Measurements from ENCODE around the gene RIPOR1. TPM values are rescaled to one million over a fixed set of nuclear protein-coding genes. Genes with fewer than 3 reads are reported as not detected.

The RIPOR1 gene
- total RNA-seq, 2 experiments from 2014 or later = 18.9 to 24.1 TPM

DNA sequence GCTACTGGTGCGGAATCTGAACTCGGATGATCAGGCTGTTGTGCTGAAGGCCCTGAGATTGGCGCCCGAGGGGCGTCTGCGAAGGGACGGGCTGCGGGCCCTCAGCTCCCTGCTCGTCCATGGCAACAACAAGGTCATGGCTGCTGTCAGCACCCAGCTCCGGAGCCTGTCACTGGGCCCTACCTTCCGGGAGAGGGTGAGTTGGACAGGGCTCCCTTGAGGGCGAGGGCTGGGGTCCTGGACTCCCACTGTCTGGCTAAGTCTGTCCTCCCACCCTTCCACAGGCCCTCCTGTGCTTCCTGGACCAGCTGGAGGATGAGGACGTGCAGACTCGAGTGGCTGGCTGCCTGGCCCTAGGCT is 17.0 kb downstream of the RIPOR1 start:
- no peaks in the 10 kb centered on the region for H3K27me3 Mint-ChIP-seq
- H3K4me3 Mint-ChIP-seq = no peak overlapping the region
- no peak overlapping the region for H3K27ac Mint-ChIP-seq
- H3K4me1 Mint-ChIP-seq = peaks cover 33% of the 10 kb centered on the region
- ChIA-PET POLR2A (interaction anchor here (1.5 kb wide), 1 partner anchor 18 kb away, joined by 4 read pairs; no protein-coding TSS in a partner anchor), CTCF (interaction anchor here (0.8 to 4.8 kb wide), 6 partner anchors 8 to 123 kb away, joined by 3 to 86 read pairs (median 29); partner anchors contain the start of genes CARMIL2 and CTCF)
- no peak for DNase-seq
- H3K9me3 Mint-ChIP-seq (ENCODE audit: low read depth) = no peaks in the 10 kb centered on the region
- intact Hi-C loops (cut with DNase I, micrococcal nuclease) = loop anchor here (2.0 to 5.0 kb wide), 3 partner anchors 17 to 121 kb away; partner anchors contain the start of genes ACD (in 1 of the 2), C16orf86 (in 1 of the 2), CTCF (in 1 of the 2) and ENKD1 (in 1 of the 2)
- H3K36me3 Mint-ChIP-seq (ENCODE audit: low read depth) = peaks cover 11% of the 10 kb centered on the region
- no peak for ATAC-seq

DNA sequence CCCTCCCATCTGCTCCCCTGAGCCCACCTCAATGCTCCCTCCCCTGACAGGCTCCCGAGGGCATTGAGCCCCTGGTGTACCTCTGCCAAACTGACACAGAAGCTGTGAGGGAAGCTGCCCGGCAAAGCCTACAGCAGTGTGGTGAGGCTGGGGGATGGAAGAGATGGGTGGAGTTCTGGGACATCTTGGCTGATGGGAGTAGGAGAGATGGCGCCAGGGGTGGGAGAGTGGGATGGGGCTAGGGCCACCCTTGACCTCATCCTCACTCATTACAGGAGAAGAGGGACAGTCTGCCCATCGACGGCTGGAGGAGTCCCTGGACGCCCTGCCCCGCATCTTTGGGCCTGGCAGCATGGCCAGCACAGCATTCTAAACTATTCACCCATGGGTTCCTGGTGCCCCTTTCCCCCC is 17.5 kb downstream of the RIPOR1 start:
- Mint-ChIP-seq H3K9me3 (ENCODE audit: low read depth) (no peaks in the 10 kb centered on the region), H3K4me1 (peaks cover 33% of the 10 kb centered on the region), H3K27ac (no peak overlapping the region), H3K27me3 (no peaks in the 10 kb centered on the region), H3K4me3 (no peak overlapping the region), H3K36me3 (ENCODE audit: low read depth) (peaks cover 11% of the 10 kb centered on the region)
- intact Hi-C loops (cut with DNase I, micrococcal nuclease) = loop anchor here (2.0 to 5.0 kb wide), 3 partner anchors 17 to 121 kb away; partner anchors contain the start of genes ACD (in 1 of the 2), C16orf86 (in 1 of the 2), CTCF (in 1 of the 2) and ENKD1 (in 1 of the 2)
- DNase-seq (no peak), ATAC-seq (no peak)
- POLR2A ChIA-PET = no interaction called here
- CTCF ChIA-PET = interaction anchor here (0.8 to 4.8 kb wide), 8 partner anchors 9 to 122 kb away, joined by 3 to 86 read pairs (median 28); partner anchors contain the start of genes ACD, CARMIL2 and CTCF

DNA sequence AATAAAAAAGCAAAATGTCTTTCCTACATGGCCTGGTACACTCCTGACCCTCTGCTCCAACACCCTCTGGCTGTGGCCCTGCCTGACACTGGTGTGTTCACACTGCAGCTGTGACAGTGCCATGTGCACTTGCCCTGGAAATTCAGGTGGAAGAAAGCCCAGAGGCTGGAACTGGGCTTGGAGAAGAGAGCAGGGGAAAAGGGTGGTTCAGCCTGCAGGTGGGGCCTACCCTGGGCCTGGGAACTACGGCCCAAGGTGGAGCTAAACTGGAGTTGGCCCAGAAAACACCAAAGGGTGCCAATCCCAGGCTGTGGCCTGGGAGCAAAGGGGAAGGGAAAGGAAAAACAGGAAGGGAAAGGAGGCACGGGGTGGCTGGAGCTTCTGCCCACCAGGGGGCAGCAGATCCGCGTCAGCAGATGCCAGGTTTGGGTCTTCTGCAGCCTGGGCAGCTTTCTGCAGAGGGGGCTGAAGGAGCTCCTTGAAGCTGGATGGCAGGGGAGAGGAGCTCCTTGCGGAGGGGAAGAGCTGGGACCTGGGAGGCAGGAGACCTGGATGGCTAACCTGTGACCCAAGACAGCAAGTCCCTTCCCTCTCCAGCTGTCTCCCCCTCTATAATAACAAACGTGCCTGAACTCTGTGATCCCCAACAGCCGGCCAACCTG is 18.3 kb downstream of the RIPOR1 start:
- intact Hi-C loops (cut with DNase I, micrococcal nuclease) = loop anchor here (1.0 to 5.0 kb wide), 5 partner anchors 15 to 120 kb away; partner anchors contain the start of genes CTCF (in 2 of the 2), ACD (in 1 of the 2), C16orf86 (in 1 of the 2) and ENKD1 (in 1 of the 2)
- Mint-ChIP-seq H3K4me1 (peaks cover 35% of the 10 kb centered on the region), H3K27me3 (no peaks in the 10 kb centered on the region), H3K36me3 (ENCODE audit: low read depth) (peaks cover 11% of the 10 kb centered on the region), H3K9me3 (ENCODE audit: low read depth) (no peaks in the 10 kb centered on the region), H3K27ac (peak overlapping the region; percentile 89), H3K4me3 (no peak overlapping the region)
- ChIA-PET CTCF (interaction anchor here (0.5 to 4.8 kb wide), 46 partner anchors 9 to 563 kb away, joined by 3 to 86 read pairs (median 5); partner anchors contain the start of genes ACD, ATP6V0D1, C16orf86 and CARMIL2), POLR2A (interaction anchor here (0.6 to 2.5 kb wide), 4 partner anchors 9 to 924 kb away, joined by 3 to 17 read pairs (median 4); partner anchors contain the start of genes CARMIL2 and CTCF)
- ATAC-seq (peak; percentile 63), DNase-seq (peak; percentile 86)

DNA sequence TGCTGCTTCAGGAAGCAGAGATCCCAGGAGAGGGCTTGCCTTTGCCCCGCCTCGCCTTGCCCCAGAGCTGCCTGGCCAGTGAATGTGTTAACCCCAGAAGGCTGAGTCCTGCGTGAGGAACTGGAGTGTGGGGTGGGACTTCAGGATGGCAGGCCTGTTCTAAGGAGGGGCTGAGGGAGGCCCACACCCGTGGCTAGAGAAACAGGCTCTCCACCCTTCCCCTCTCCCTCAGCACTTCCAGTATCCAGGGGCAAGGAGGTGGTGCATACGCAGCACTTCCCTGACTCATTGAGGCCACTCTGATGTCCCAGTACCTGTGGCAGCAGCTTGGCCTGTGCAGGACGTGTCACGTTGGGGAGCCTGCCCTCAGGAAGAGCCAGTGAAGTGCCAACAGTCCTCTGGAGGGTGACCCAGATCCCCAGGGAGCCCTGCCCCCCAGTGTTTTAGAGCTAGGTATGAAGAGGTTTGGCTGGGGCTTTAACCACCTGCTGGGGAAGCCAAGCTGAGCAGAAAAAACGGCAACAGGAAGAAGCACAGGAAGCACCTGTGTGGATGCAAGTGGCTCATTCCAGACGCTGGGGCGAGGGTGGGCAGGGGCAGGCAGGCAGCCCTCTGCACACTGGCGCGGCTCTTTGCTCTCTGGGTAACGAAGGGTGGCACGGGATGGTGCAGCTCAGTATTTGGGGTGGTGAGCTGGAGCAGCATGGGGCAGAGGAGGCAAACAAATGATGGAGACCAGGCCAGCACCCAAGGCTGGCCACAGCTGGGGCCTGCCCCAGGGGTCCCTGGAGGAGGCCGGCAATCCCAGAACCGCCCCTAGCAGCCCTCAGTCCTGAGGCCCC is 19.0 kb downstream of the RIPOR1 start:
- DNase-seq = no peak
- H3K9me3 Mint-ChIP-seq (ENCODE audit: low read depth) = no peaks in the 10 kb centered on the region
- ChIA-PET CTCF (interaction anchor here (0.5 to 4.8 kb wide), 47 partner anchors 8 to 564 kb away, joined by 3 to 86 read pairs (median 5); partner anchors contain the start of genes ACD, ATP6V0D1, C16orf86 and CARMIL2), POLR2A (interaction anchor here (0.6 to 2.5 kb wide), 4 partner anchors 8 to 923 kb away, joined by 3 to 17 read pairs (median 4); partner anchors contain the start of genes CARMIL2 and CTCF)
- peaks cover 34% of the 10 kb centered on the region for H3K4me1 Mint-ChIP-seq
- no peaks in the 10 kb centered on the region for H3K27me3 Mint-ChIP-seq
- intact Hi-C loops (cut with DNase I, micrococcal nuclease) = loop anchor here (1.0 to 5.0 kb wide), 5 partner anchors 15 to 119 kb away; partner anchors contain the start of genes CTCF (in 2 of the 2), ACD (in 1 of the 2), C16orf86 (in 1 of the 2) and ENKD1 (in 1 of the 2)
- peak overlapping the region; percentile 89 for H3K27ac Mint-ChIP-seq
- H3K36me3 Mint-ChIP-seq (ENCODE audit: low read depth) = peaks cover 6% of the 10 kb centered on the region
- H3K4me3 Mint-ChIP-seq = no peak overlapping the region
- peak; percentile 35 for ATAC-seq

DNA sequence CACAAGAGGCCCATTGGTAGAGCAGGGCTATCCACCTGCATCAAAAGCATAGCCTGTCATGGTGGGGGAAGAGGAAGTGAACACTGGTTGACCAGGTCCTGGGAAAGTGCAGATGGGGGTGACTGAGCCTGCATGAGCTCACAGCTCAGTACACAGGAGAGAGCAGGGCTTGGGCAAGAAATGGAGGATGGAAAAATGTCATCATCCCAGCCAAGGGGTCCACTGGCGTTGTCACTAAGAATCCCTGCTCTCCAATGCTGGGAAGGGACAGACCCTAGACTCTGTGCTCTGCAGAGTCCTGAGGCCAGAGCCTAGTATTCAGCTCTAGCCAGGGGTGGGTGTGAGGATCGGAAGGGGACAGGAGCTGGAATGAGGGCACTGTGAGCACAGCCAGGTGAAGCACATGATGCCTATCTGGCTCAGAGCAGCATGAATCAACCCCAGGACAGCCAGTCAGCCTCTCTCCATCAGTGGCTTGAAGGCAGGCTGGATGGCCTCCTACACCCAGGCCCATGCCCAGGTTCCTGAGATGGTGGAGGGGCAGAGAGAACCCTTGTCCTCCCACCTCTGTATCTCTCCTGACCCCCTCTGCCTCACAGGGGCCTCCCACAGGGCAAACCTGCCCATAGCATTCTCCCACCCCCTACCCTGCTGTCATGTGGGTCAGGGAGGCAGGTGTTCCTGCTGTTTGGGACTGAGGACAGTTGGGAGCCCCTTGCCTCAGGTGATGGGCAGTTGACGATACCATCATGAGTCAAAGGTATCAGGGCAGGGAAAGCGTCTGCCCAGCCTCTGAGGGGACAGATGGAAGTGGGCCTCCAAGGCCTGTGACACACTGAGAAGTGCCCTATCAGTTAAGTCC is 19.9 kb downstream of the RIPOR1 start:
- DNase-seq (no peak), ATAC-seq (peak; percentile 33)
- ChIA-PET CTCF (interaction anchor here (1.0 to 4.8 kb wide), 19 partner anchors 7 to 119 kb away, joined by 3 to 86 read pairs (median 13); partner anchors contain the start of genes ATP6V0D1, C16orf86, CARMIL2 and CTCF), POLR2A (interaction anchor here (2.5 kb wide), 1 partner anchor 14 kb away, joined by 17 read pairs; the partner anchor contains the start of gene CTCF)
- Mint-ChIP-seq H3K4me1 (peaks cover 34% of the 10 kb centered on the region), H3K27ac (peak overlapping the region; percentile 89), H3K4me3 (no peak overlapping the region), H3K27me3 (no peaks in the 10 kb centered on the region), H3K36me3 (ENCODE audit: low read depth) (peaks cover 6% of the 10 kb centered on the region), H3K9me3 (ENCODE audit: low read depth) (no peaks in the 10 kb centered on the region)
- intact Hi-C loops (cut with DNase I, micrococcal nuclease) = loop anchor here in 1 of 2 experiments (5.0 kb wide), 1 partner anchor 114 kb away; the partner anchor contains the start of genes ACD and PARD6A

DNA sequence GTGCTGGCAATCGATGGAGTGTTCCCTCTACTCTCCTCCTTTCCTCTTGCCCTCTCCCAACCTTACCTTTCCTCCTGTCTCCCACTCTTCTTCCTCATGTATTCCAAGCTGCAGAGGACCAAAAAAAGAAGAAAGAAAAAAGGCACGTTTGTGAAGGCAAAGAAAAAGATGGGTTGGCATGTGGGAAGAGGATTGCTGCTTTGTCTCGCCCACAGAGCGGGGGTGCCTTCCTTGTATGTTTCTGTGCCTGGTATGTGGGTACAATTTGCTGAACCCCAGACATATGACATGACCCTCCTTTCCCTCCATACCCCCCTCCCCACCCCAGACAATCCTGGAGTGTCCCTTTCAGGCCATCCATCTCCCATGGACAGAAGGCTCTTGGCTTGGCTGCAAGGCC is 20.6 kb downstream of the RIPOR1 start:
- DNase-seq = no peak
- H3K4me3 Mint-ChIP-seq = no peak overlapping the region
- H3K27me3 Mint-ChIP-seq = no peaks in the 10 kb centered on the region
- peaks cover 37% of the 10 kb centered on the region for H3K4me1 Mint-ChIP-seq
- H3K9me3 Mint-ChIP-seq (ENCODE audit: low read depth) = no peaks in the 10 kb centered on the region
- intact Hi-C loops (cut with DNase I, micrococcal nuclease) = loop anchor here in 1 of 2 experiments (5.0 kb wide), 1 partner anchor 113 kb away; the partner anchor contains the start of genes ACD and PARD6A
- H3K36me3 Mint-ChIP-seq (ENCODE audit: low read depth) = peaks cover 6% of the 10 kb centered on the region
- ATAC-seq = no peak
- ChIA-PET POLR2A (no interaction called here), CTCF (interaction anchor here (0.5 to 1.0 kb wide), 3 partner anchors 95 to 229 kb away, joined by 3 to 4 read pairs (median 3); partner anchors contain the start of gene CARMIL2)
- H3K27ac Mint-ChIP-seq = peak overlapping the region; percentile 51

DNA sequence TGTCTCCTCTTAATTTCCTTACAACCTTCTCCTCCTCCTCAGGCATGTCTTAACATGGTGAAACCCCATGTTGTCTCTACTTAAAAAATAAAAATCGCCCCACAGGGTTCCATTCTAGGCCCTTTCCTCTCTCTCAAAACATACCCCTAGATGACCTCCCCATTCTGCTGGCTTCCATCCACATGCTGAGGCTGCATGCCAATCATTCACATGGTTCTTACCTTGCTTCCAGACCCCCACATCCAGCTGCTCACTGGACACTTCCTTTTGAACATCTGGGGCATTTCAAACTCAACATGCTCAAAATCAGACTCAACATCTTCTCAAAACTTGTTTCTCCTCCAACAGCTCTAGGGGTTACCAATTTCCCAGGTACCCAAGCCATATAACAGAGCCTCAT is 21.3 kb downstream of the RIPOR1 start:
- CTCF ChIA-PET = interaction anchor here (0.6 to 1.0 kb wide), 2 partner anchors 95 to 229 kb away, joined by 3 to 4 read pairs; partner anchors contain the start of gene CARMIL2
- no peak overlapping the region for H3K4me3 Mint-ChIP-seq
- peaks cover 6% of the 10 kb centered on the region for H3K36me3 Mint-ChIP-seq (ENCODE audit: low read depth)
- intact Hi-C loops (cut with DNase I, micrococcal nuclease) = loop anchor here in 1 of 2 experiments (5.0 kb wide), 1 partner anchor 112 kb away; the partner anchor contains the start of genes ACD and PARD6A
- no peaks in the 10 kb centered on the region for H3K27me3 Mint-ChIP-seq
- peaks cover 40% of the 10 kb centered on the region for H3K4me1 Mint-ChIP-seq
- POLR2A ChIA-PET = interaction anchor here (0.7 kb wide), 1 partner anchor 14 kb away, joined by 5 read pairs; no protein-coding TSS in a partner anchor
- H3K9me3 Mint-ChIP-seq (ENCODE audit: low read depth) = no peaks in the 10 kb centered on the region
- H3K27ac Mint-ChIP-seq = peak overlapping the region; percentile 58
- no peak for DNase-seq
- no peak for ATAC-seq

DNA sequence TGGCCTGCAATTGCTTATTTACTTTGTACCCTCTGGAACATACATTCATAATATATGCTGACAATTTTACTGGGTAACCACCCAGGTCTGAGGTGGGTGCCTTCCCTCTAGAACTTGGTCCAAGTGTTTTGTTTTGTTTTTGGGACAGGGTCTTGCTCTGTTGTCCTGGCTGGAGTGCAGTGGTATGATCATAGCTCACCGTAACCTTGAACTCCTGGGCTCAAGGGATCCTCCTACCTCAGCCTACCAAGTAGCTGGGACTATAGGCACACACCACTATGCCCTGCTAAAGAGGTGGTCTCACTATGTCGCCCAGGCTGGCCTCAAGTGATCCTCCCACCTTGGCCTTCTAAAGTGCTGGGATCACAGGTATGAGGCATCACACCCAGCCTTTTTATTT is 22.5 kb downstream of the RIPOR1 start:
- Mint-ChIP-seq H3K36me3 (ENCODE audit: low read depth) (peaks cover 9% of the 10 kb centered on the region), H3K9me3 (ENCODE audit: low read depth) (no peaks in the 10 kb centered on the region), H3K27ac (no peak overlapping the region), H3K27me3 (no peaks in the 10 kb centered on the region), H3K4me3 (no peak overlapping the region), H3K4me1 (peaks cover 50% of the 10 kb centered on the region)
- intact Hi-C loops (cut with DNase I, micrococcal nuclease) = no loop called here
- ChIA-PET CTCF (interaction anchor here (0.6 to 1.2 kb wide), 5 partner anchors 16 to 867 kb away, joined by 3 to 6 read pairs (median 4); partner anchors contain the start of gene CARMIL2), POLR2A (no interaction called here)
- ATAC-seq (no peak), DNase-seq (no peak)

DNA sequence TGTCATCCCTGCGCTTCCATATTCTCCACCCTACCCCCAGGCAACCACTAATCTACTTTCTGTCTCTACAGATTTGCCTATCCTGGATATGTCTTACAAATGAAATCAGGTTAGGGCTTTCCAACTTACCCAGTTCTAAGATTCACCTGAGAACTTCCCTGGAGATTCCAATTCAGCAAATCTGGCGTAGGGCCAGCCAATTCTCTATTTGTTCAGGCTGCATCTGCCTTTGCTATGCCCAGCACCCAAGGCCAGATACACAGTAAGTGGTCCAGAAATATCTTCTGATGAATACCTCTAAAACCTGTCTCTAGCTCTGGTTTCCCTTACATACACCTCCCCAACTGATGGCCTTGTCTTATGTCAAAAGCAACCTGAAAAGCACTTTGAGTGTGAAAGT is 23.3 kb downstream of the RIPOR1 start:
- Mint-ChIP-seq H3K4me1 (peaks cover 52% of the 10 kb centered on the region), H3K27ac (peak overlapping the region; percentile 0), H3K36me3 (ENCODE audit: low read depth) (peaks cover 9% of the 10 kb centered on the region), H3K27me3 (no peaks in the 10 kb centered on the region), H3K4me3 (no peak overlapping the region), H3K9me3 (ENCODE audit: low read depth) (no peaks in the 10 kb centered on the region)
- DNase-seq (no peak), ATAC-seq (no peak)
- ChIA-PET CTCF (interaction anchor here (0.5 to 1.3 kb wide), 6 partner anchors 12 to 146 kb away, joined by 3 to 8 read pairs (median 4); no protein-coding TSS in a partner anchor), POLR2A (interaction anchor here (1.2 kb wide), 1 partner anchor 10 kb away, joined by 8 read pairs; the partner anchor contains the start of gene CTCF)
- intact Hi-C loops (cut with DNase I, micrococcal nuclease) = no loop called here
